Inflammatory macrophage treated with lipopolysaccharide for 4 hours (primary cell): Measurements from ENCODE around the gene GNA15.

Experiments used
- DNase-seq: peaks from one replicate; pipeline ENCODE4 v3.0.0-alpha.2; 2020

Gene GNA15

GRCh38 chr19:3122512-3122870 is 13.3 kb upstream of the GNA15 start:
- DNase-seq: no peak

- no peak for DNase-seq
Measured at GRCh38 chr19:3123088-3123721, 12.6 kb upstream of the GNA15 start.

- DNase-seq: no peak
Measured at GRCh38 chr19:3123956-3124355, 11.9 kb upstream of the GNA15 start.

GRCh38 chr19:3124630-3125029 is 11.2 kb upstream of the GNA15 start:
- no peak for DNase-seq

GRCh38 chr19:3125900-3126524 is 9.8 kb upstream of the GNA15 start:
- DNase-seq: peak; percentile 52

GRCh38 chr19:3129112-3129511 is 6.7 kb upstream of the GNA15 start:
- peak; percentile 49 for DNase-seq

- no peak for DNase-seq
Measured at GRCh38 chr19:3131168-3131567, 4.7 kb upstream of the GNA15 start.

- DNase-seq: peak; percentile 91
Measured at GRCh38 chr19:3132971-3133792, 2.7 kb upstream of the GNA15 start.

- no peak for DNase-seq
Measured at GRCh38 chr19:3133793-3134116, 2.1 kb upstream of the GNA15 start.

- no peak for DNase-seq
Measured at GRCh38 chr19:3136684-3137055, 837 bp downstream of the GNA15 start.

GRCh38 chr19:3137119-3137518 is 1.3 kb downstream of the GNA15 start:
- DNase-seq: peak; percentile 44

GRCh38 chr19:3138268-3138667 is 2.4 kb downstream of the GNA15 start:
- DNase-seq: no peak

- DNase-seq: peak; percentile 33
Measured at GRCh38 chr19:3140667-3141038, 4.8 kb downstream of the GNA15 start.

GRCh38 chr19:3142292-3142670 is 6.4 kb downstream of the GNA15 start:
- DNase-seq: peak; percentile 85

- peak; percentile 27 for DNase-seq
Measured at GRCh38 chr19:3142781-3143337, 7.0 kb downstream of the GNA15 start.

- peak; percentile 75 for DNase-seq
Measured at GRCh38 chr19:3145909-3146676, 10.3 kb downstream of the GNA15 start.

- peak; percentile 37 for DNase-seq
Measured at GRCh38 chr19:3146677-3147100, 10.9 kb downstream of the GNA15 start.

GRCh38 chr19:3148503-3148902 is 12.7 kb downstream of the GNA15 start:
- DNase-seq: no peak

GRCh38 chr19:3149089-3149488 is 13.3 kb downstream of the GNA15 start:
- DNase-seq: no peak

- DNase-seq: no peak
Measured at GRCh38 chr19:3149526-3150505, 14.0 kb downstream of the GNA15 start.

- no peak for DNase-seq
Measured at GRCh38 chr19:3150739-3151329, 15.0 kb downstream of the GNA15 start.
